B cell (primary cell): Measurements from ENCODE around the gene USP20. TPM values are rescaled to one million over a fixed set of nuclear protein-coding genes. Genes with fewer than 3 reads are reported as not detected.

Source experiments
- ATAC-seq: fragments of 200-7000 bp; cut with Tn5 transposase; one replicate; pipeline ENCODE4 v1.10.0; 2021; ENCODE audit warnings: low read depth, mild to moderate bottlenecking, moderate number of reproducible peaks, moderate library complexity
- CTCF ChIA-PET: fragments of 350-600 bp; sonication (Branson Sonifier 250); formaldehyde crosslinking; loops from one replicate; lab custom pipeline; 2021; ENCODE audit warnings: antibody characterized with exemption, inconsistent platforms; lab: Charles Lee
- POLR2A ChIA-PET: fragments of 350-600 bp; sonication (Branson Sonifier 250); formaldehyde crosslinking; loops from one replicate; lab custom pipeline; 2021; ENCODE audit warnings: antibody characterized with exemption; lab: Charles Lee
- DNase-seq: peaks from one replicate; pipeline ENCODE4 v3.0.0; 2013
- H2AFZ ChIP-seq: 2 replicates; pipeline ENCODE4 v1.6.1; 2012; ENCODE audit warnings: mild to moderate bottlenecking, low read depth, low read length; ENCODE audit not compliant: insufficient read depth, poor library complexity, severe bottlenecking
- H3K27ac ChIP-seq, 2 donors: 1 replicate in 1 of 2; 2 replicates in 1 of 2; pipeline ENCODE4 v1.5.1; 2012 to 2013; ENCODE audit warnings: low read length in 2 of 2, mild to moderate bottlenecking in 2 of 2, moderate library complexity in 1 of 2
- H3K27me3 ChIP-seq, 4 experiments: fragments of 200-600 bp in 1 of 4; sonication (generic) in 1 of 4; replicated peaks in 1 of 4; 1 replicate in 2 of 4; 2 replicates in 2 of 4; pipeline versions ENCODE4 v1.6.1 to v1.7.0; 2013 to 2016; ENCODE audit warnings: low read length in 3 of 4, mild to moderate bottlenecking in 2 of 4, mixed read lengths in 1 of 4, moderate library complexity in 1 of 4; ENCODE audit not compliant: insufficient read depth in 4 of 4, control insufficient read depth in 3 of 4; ENCODE audit errors: control extremely low read depth in 1 of 4
- H3K36me3 ChIP-seq, 2 experiments: replicated peaks in 1 of 2; 1 replicate in 1 of 2; 2 replicates in 1 of 2; pipeline versions ENCODE4 v1.6.1 to v1.7.1; 2013; ENCODE audit warnings: low read length in 1 of 2; ENCODE audit not compliant: insufficient read depth in 2 of 2, control insufficient read depth in 1 of 2; ENCODE audit errors: control extremely low read depth in 1 of 2, extremely low read depth in 1 of 2
- H3K4me1 ChIP-seq, 2 donors: fragments of 200-600 bp in 1 of 2; sonication (generic) in 1 of 2; 1 replicate in 1 of 2; 2 replicates in 1 of 2; pipeline versions ENCODE4 v1.5.1 to v1.6.1; 2013 to 2017; ENCODE audit warnings: low read length in 2 of 2; ENCODE audit not compliant: control insufficient read depth in 2 of 2, insufficient read depth in 2 of 2
- H3K4me2 ChIP-seq: replicated peaks from 2 replicates; pipeline ENCODE3; 2012; ENCODE audit warnings: mild to moderate bottlenecking, low read depth, low read length; ENCODE audit not compliant: poor library complexity, severe bottlenecking
- H3K4me3 ChIP-seq, 5 experiments: fragments of 200-600 bp in 1 of 5; sonication (generic) in 1 of 5; 1 replicate in 3 of 5; 2 replicates in 2 of 5; pipeline versions ENCODE4 v1.5.1 to v1.7.0; 2011 to 2016; ENCODE audit warnings: low read length in 4 of 5, mild to moderate bottlenecking in 4 of 5, low read depth in 2 of 5, control low read depth in 1 of 5, moderate library complexity in 1 of 5; ENCODE audit not compliant: insufficient read depth in 1 of 5; ENCODE audit errors: control extremely low read depth in 1 of 5, extremely low read depth in 1 of 5
- H3K79me2 ChIP-seq: fragments of 200-600 bp; sonication (generic); one replicate; pipeline ENCODE4 v1.6.0; 2016; ENCODE audit warnings: low read length; ENCODE audit not compliant: control insufficient read depth, insufficient read depth
- H3K9ac ChIP-seq: fragments of 200-600 bp; sonication (generic); 2 replicates; pipeline ENCODE4 v1.6.1; 2017; ENCODE audit warnings: mild to moderate bottlenecking, low read length, moderate library complexity
- H3K9me3 ChIP-seq, 3 donors: one replicate each; pipeline versions ENCODE4 v1.6.1 to v1.7.1; 2013; ENCODE audit warnings: low read length in 2 of 3; ENCODE audit not compliant: control insufficient read depth in 2 of 3, insufficient read depth in 1 of 3; ENCODE audit errors: control extremely low read depth in 1 of 3
- H4K20me1 ChIP-seq: 2 replicates; pipeline ENCODE4 v1.6.0; 2012; ENCODE audit warnings: mild to moderate bottlenecking, low read length; ENCODE audit not compliant: insufficient read depth, control insufficient read depth, poor library complexity, severe bottlenecking
- H3K27ac Mint-ChIP-seq: one replicate; pipeline ENCODE4 v1.8.0; 2021; ENCODE audit warnings: mixed read lengths
- H3K27me3 Mint-ChIP-seq: one replicate; pipeline ENCODE4 v1.8.0; 2021; ENCODE audit warnings: mixed read lengths
- H3K4me1 Mint-ChIP-seq: one replicate; pipeline ENCODE4 v1.8.0; 2021; ENCODE audit warnings: mixed read lengths
- H3K4me3 Mint-ChIP-seq: one replicate; pipeline ENCODE4 v1.8.0; 2021; ENCODE audit warnings: mixed read lengths
- H3K9me3 Mint-ChIP-seq: one replicate; pipeline ENCODE4 v1.8.0; 2022; ENCODE audit warnings: mixed read lengths; ENCODE audit not compliant: insufficient read depth
- CTCF ChIP-seq: fragments of 200-600 bp; IDR thresholded peaks from one replicate; pipeline ENCODE4 v1.8.0; 2022; ENCODE audit warnings: antibody characterized with exemption, mild to moderate bottlenecking
- EZH2 ChIP-seq: IDR thresholded peaks from 2 replicates; pipeline ENCODE4 v1.6.1; 2012; ENCODE audit warnings: borderline replicate concordance, low read depth, mild to moderate bottlenecking, moderate library complexity, low read length; ENCODE audit not compliant: insufficient read depth, poor library complexity, severe bottlenecking
- WGBS: methylation state at CpG from one replicate; pipeline ENCODE4 v1.1.5; 2013; ENCODE audit warnings: missing lambda C conversion rate; ENCODE audit not compliant: insufficient coverage; 5-methylcytosine and 5-hydroxymethylcytosine counted together
- intact Hi-C: fragments of 100-400 bp; cut with micrococcal nuclease; formaldehyde crosslinking; loops from one replicate; pipeline ENCODE4 v1.10.0; 2022
- polyA plus RNA-seq: library from polyadenylated mRNA; depleted of rRNA; stranded (reverse); fragments of >200 nt; gene quantifications from 2 replicates; pipeline ENCODE4 v1.2.3, GENCODE V29; 2012
- total RNA-seq, 2 donors: library from RNA; stranded (reverse); fragments of 120-200 nt in 1 of 2; gene quantifications; 1 replicate in 1 of 2; 2 replicates in 1 of 2; pipeline versions ENCODE4 v1.2.3 to v1.2.4, GENCODE V29; 2013 to 2022

Gene USP20
- total and polyA plus RNA-seq, 2 donors (not counting 1 experiment from before 2014, with no cell fraction given) = 49.5 to 72.6 TPM

DNA sequence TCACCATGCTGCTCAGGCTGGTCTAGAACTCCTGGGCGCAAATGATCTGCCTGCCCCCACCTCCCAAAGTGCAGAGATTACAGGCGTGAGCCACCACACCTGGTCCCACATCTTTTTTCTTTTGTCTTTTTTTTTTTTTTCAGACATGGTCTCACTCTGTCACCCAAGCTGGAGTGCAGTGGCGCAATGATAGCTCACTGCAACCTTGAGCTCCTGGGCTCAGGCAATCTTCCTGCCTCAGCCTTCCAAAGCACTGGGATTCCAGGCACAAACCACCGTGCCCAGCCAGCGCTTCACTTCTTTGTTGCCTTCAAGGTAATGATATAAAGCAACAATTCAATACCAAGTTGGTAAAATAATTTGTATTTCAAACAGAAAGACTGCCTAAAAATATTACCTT, 78.8 kb downstream of the USP20 start:
- Mint-ChIP-seq H3K27ac (no peak overlapping the region), H3K4me1 (peaks cover 13% of the 10 kb centered on the region), H3K9me3 (no peaks in the 10 kb centered on the region), H3K4me3 (no peak overlapping the region), H3K27me3 (no peaks in the 10 kb centered on the region)
- intact Hi-C loops = no loop called here
- H3K27me3 ChIP-seq = no peaks in the 10 kb centered on the region
- H3K9ac ChIP-seq = no peak overlapping the region
- H3K4me1 ChIP-seq = peaks cover 4 to 7% of the 10 kb centered on the region in 2 donors
- DNase-seq (no peak), ATAC-seq (no peak)
- H3K27ac ChIP-seq = no peak overlapping the region
- WGBS = 100% methylated on average over 4 of the region's 5 CpGs
- H2AFZ ChIP-seq = no peak overlapping the region
- peaks cover 0 to 50% of the 10 kb centered on the region in 2 experiments for H3K36me3 ChIP-seq
- peaks cover 6% of the 10 kb centered on the region for H4K20me1 ChIP-seq
- ChIA-PET POLR2A (no interaction called here), CTCF (interaction anchor here (1.0 to 2.4 kb wide), 5 partner anchors 9 to 184 kb away, joined by 3 to 8 read pairs (median 3); no protein-coding TSS in a partner anchor)
- H3K79me2 ChIP-seq = peaks cover 49% of the 10 kb centered on the region
- no peak overlapping the region for H3K4me2 ChIP-seq
- TF ChIP-seq EZH2 (no peak), CTCF (no peak)
- no peaks in the 10 kb centered on the region for H3K9me3 ChIP-seq
- no peak overlapping the region for H3K4me3 ChIP-seq

DNA sequence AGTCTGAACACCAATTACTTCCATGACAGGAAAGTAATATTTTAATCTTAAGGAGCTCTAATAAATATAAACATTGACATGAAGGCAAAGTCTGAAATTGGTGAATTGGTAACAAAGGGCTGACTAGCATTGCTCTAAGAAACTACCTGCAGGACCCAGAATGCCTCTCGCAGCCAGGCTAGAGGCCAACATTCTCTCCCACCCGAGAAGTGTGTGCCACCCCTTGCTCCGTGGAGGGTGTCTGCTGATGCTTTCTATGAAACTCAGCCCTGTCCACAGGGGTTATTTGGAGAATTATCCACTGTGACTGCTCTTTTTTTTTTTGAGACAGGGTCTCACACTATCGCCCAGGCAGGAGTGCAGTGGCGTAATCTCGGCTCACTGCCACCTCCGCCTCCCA, 81.4 kb downstream of the USP20 start:
- Mint-ChIP-seq H3K27me3 (no peaks in the 10 kb centered on the region), H3K4me1 (peaks cover 26% of the 10 kb centered on the region), H3K4me3 (no peak overlapping the region), H3K9me3 (no peaks in the 10 kb centered on the region), H3K27ac (no peak overlapping the region)
- Histone ChIP-seq H3K4me2 (no peak overlapping the region), H3K27me3 (no peaks in the 10 kb centered on the region), H3K4me3 (no peak overlapping the region), H3K9ac (no peak overlapping the region), H3K4me1 (peaks cover 7 to 14% of the 10 kb centered on the region in 2 donors), H3K36me3 (peaks cover 0 to 45% of the 10 kb centered on the region in 2 experiments), H3K9me3 (no peaks in the 10 kb centered on the region), H4K20me1 (peaks cover 6% of the 10 kb centered on the region), H2AFZ (no peak overlapping the region), H3K79me2 (peaks cover 50% of the 10 kb centered on the region), H3K27ac (no peak overlapping the region)
- TF ChIP-seq EZH2 (no peak), CTCF (no peak)
- ATAC-seq = no peak
- intact Hi-C loops = no loop called here
- WGBS = 97% methylated on average over 7 of the region's 7 CpGs
- CTCF ChIA-PET = interaction anchor here (0.8 to 1.0 kb wide), 2 partner anchors 10 to 15 kb away, joined by 3 to 5 read pairs; no protein-coding TSS in a partner anchor
- POLR2A ChIA-PET = interaction anchor here (0.7 kb wide), 2 partner anchors 26 to 135 kb away, joined by 3 to 4 read pairs; no protein-coding TSS in a partner anchor
- DNase-seq = no peak
